Subcutaneous adipose tissue (tissue), 4 donors: ENCODE data around the gene CHD5. TPM values are rescaled to one million over a fixed set of nuclear protein-coding genes. Genes with fewer than 3 reads are reported as not detected.

ENCODE experiments used
- CTCF ChIP-seq: fragments of 450-650 bp; IDR thresholded peaks from one replicate; pipeline ENCODE4 v1.5.1; 2016; ENCODE audit warnings: low read depth, mild to moderate bottlenecking, control low read depth, antibody characterized with exemption, moderate library complexity
- total RNA-seq, 4 donors: library from RNA; depleted of rRNA; stranded (reverse); fragments of >200 nt; gene quantifications; one replicate each; pipeline ENCODE4 v1.1.0, GENCODE V29; 2016

CHD5 gene
- total RNA-seq, 4 donors from 2014 or later, result 0.19 to 0.49 (median 0.22) TPM; not detected in 1

- TF ChIP-seq CTCF, result no peak
These were observed 38.4 kb upstream of the CHD5 start for GRCh38 chr1:6218375-6219164.

GRCh38 chr1:6212193-6212959, 32.3 kb upstream of the CHD5 start:
- TF ChIP-seq CTCF, result no peak

GRCh38 chr1:6211731-6212130, 31.6 kb upstream of the CHD5 start:
- TF ChIP-seq CTCF, result no peak

- TF ChIP-seq CTCF, result no peak
These were observed 30.7 kb upstream of the CHD5 start for GRCh38 chr1:6210591-6211355.

- TF ChIP-seq CTCF, result no peak
These were observed 29.8 kb upstream of the CHD5 start for GRCh38 chr1:6209661-6210580.

- no peak for TF ChIP-seq CTCF
These were observed 28.9 kb upstream of the CHD5 start for GRCh38 chr1:6208723-6209660.
